Activated naive CD4-positive, alpha-beta T cell treated with anti-CD3 and anti-CD28 coated beads, Interleukin-2, amount 10 ng/mL, durations not matched to agents 7 days and 5 days (primary cell): ENCODE results near the gene TMEM258.

Experiments
- CTCF ChIA-PET: fragments of 350-600 bp; sonication (Branson Sonifier 250); formaldehyde crosslinking; loops from one replicate; lab custom pipeline; 2021; ENCODE audit warnings: antibody characterized with exemption; lab: Charles Lee
- DNase-seq: peaks from one replicate; pipeline ENCODE4 v3.0.0-alpha.2; 2020
- H3K27ac Mint-ChIP-seq: one replicate; pipeline ENCODE4 v1.8.0; 2021; ENCODE audit warnings: mild to moderate bottlenecking, moderate library complexity, mixed read lengths
- H3K27me3 Mint-ChIP-seq: one replicate; pipeline ENCODE4 v1.8.0; 2021; ENCODE audit warnings: mild to moderate bottlenecking, mixed read lengths
- H3K36me3 Mint-ChIP-seq: one replicate; pipeline ENCODE4 v1.8.0; 2021; ENCODE audit warnings: mixed read lengths
- H3K4me1 Mint-ChIP-seq: one replicate; pipeline ENCODE4 v1.8.0; 2021; ENCODE audit warnings: mixed read lengths
- H3K4me3 Mint-ChIP-seq: one replicate; pipeline ENCODE4 v1.8.0; 2021; ENCODE audit warnings: mild to moderate bottlenecking, moderate library complexity, mixed read lengths
- H3K9me3 Mint-ChIP-seq: one replicate; pipeline ENCODE4 v1.8.0; 2021; ENCODE audit warnings: mixed read lengths

TMEM258 gene

GRCh38 chr11:61830237-61831105 is 38.1 kb upstream of the TMEM258 start:
- Mint-ChIP-seq H3K27me3 (peaks cover 33% of the 10 kb centered on the region), H3K36me3 (peaks cover 53% of the 10 kb centered on the region), H3K4me1 (peaks cover 77% of the 10 kb centered on the region), H3K27ac (peak overlapping the region; percentile 63), H3K4me3 (peak overlapping the region; percentile 89), H3K9me3 (no peaks in the 10 kb centered on the region)
- CTCF ChIA-PET, result interaction anchor here (0.7 to 2.7 kb wide), 2 partner anchors 15 to 33 kb away, joined by 4 to 20 read pairs; partner anchors contain the start of gene FADS1
- no peak for DNase-seq

GRCh38 chr11:61829806-61830205 is 37.4 kb upstream of the TMEM258 start:
- no peak overlapping the region for H3K27ac Mint-ChIP-seq
- CTCF ChIA-PET, result interaction anchor here (1.2 to 2.7 kb wide), 2 partner anchors 14 to 33 kb away, joined by 5 to 20 read pairs; partner anchors contain the start of gene FADS1
- H3K9me3 Mint-ChIP-seq, result no peaks in the 10 kb centered on the region
- H3K27me3 Mint-ChIP-seq, result peaks cover 39% of the 10 kb centered on the region
- DNase-seq, result no peak
- peaks cover 72% of the 10 kb centered on the region for H3K4me1 Mint-ChIP-seq
- peak overlapping the region; percentile 89 for H3K4me3 Mint-ChIP-seq
- peaks cover 50% of the 10 kb centered on the region for H3K36me3 Mint-ChIP-seq

GRCh38 chr11:61828629-61829407 is 36.4 kb upstream of the TMEM258 start:
- CTCF ChIA-PET, result interaction anchor here (1.2 to 2.7 kb wide), 3 partner anchors 10 to 32 kb away, joined by 4 to 20 read pairs (median 5); partner anchors contain the start of gene FADS1
- peaks cover 46% of the 10 kb centered on the region for H3K27me3 Mint-ChIP-seq
- H3K4me3 Mint-ChIP-seq, result peak overlapping the region; percentile 89
- H3K4me1 Mint-ChIP-seq, result peaks cover 62% of the 10 kb centered on the region
- DNase-seq, result peak; percentile 73
- H3K36me3 Mint-ChIP-seq, result peaks cover 44% of the 10 kb centered on the region
- no peaks in the 10 kb centered on the region for H3K9me3 Mint-ChIP-seq
- H3K27ac Mint-ChIP-seq, result peak overlapping the region; percentile 93

- DNase-seq, result no peak
- Mint-ChIP-seq H3K9me3 (no peaks in the 10 kb centered on the region), H3K4me3 (peak overlapping the region; percentile 89), H3K27me3 (peaks cover 46% of the 10 kb centered on the region), H3K4me1 (peaks cover 56% of the 10 kb centered on the region), H3K36me3 (peaks cover 38% of the 10 kb centered on the region), H3K27ac (peak overlapping the region; percentile 93)
- CTCF ChIA-PET, result interaction anchor here (1.8 to 2.7 kb wide), 2 partner anchors 10 to 13 kb away, joined by 4 to 20 read pairs; partner anchors contain the start of gene FADS1
Observed at GRCh38 chr11:61828379-61828628, 35.9 kb upstream of the TMEM258 start.

- Mint-ChIP-seq H3K4me3 (peak within 1 kb of the TSS; percentile 89), H3K4me1 (peaks cover 51% of the 10 kb centered on the region), H3K27me3 (peaks cover 46% of the 10 kb centered on the region), H3K36me3 (peaks cover 33% of the 10 kb centered on the region), H3K9me3 (no peaks in the 10 kb centered on the region), H3K27ac (peak within 1 kb of the TSS; percentile 93)
- DNase-seq, result peak; percentile 96
- CTCF ChIA-PET, result interaction anchor here (1.8 to 2.7 kb wide), 2 partner anchors 9 to 12 kb away, joined by 4 to 20 read pairs; partner anchors contain the start of gene FADS1
Observed at GRCh38 chr11:61827571-61828378, 35.4 kb upstream of the TMEM258 start, which contains the start of gene FADS2. TSS of gene FADS2 (plus strand) at chr11:61828300. CDS start at chr11:61828391, 91 bp downstream.

GRCh38 chr11:61826930-61827570 is 34.7 kb upstream of the TMEM258 start:
- Mint-ChIP-seq H3K4me3 (peak overlapping the region; percentile 89), H3K9me3 (no peaks in the 10 kb centered on the region), H3K27me3 (peaks cover 51% of the 10 kb centered on the region), H3K4me1 (peaks cover 44% of the 10 kb centered on the region), H3K27ac (peak overlapping the region; percentile 93), H3K36me3 (peaks cover 28% of the 10 kb centered on the region)
- CTCF ChIA-PET, result interaction anchor here (0.6 to 1.8 kb wide), 2 partner anchors 9 to 1834 kb away, joined by 3 to 4 read pairs; no protein-coding TSS in a partner anchor
- no peak for DNase-seq

- Mint-ChIP-seq H3K27ac (no peak overlapping the region), H3K36me3 (peaks cover 7% of the 10 kb centered on the region), H3K9me3 (no peaks in the 10 kb centered on the region), H3K4me3 (no peak overlapping the region), H3K4me1 (peaks cover 9% of the 10 kb centered on the region), H3K27me3 (peaks cover 65% of the 10 kb centered on the region)
- no peak for DNase-seq
- CTCF ChIA-PET, result interaction anchor here (0.7 to 1.1 kb wide), 2 partner anchors 15 to 22 kb away, joined by 3 read pairs; no protein-coding TSS in a partner anchor
Observed at GRCh38 chr11:61820174-61820573, 27.8 kb upstream of the TMEM258 start.

- H3K27ac Mint-ChIP-seq, result no peak overlapping the region
- H3K4me1 Mint-ChIP-seq, result peaks cover 21% of the 10 kb centered on the region
- CTCF ChIA-PET, result interaction anchor here (1.4 to 9.0 kb wide), 3 partner anchors 10 to 20 kb away, joined by 4 to 72 read pairs (median 20); partner anchors contain the start of gene FADS2
- peaks cover 27% of the 10 kb centered on the region for H3K36me3 Mint-ChIP-seq
- H3K9me3 Mint-ChIP-seq, result peaks cover 1% of the 10 kb centered on the region
- H3K4me3 Mint-ChIP-seq, result peak overlapping the region; percentile 95
- no peak for DNase-seq
- H3K27me3 Mint-ChIP-seq, result peaks cover 62% of the 10 kb centered on the region
Observed at GRCh38 chr11:61817471-61818202, 25.2 kb upstream of the TMEM258 start.

- Mint-ChIP-seq H3K27ac (peak within 1 kb of the TSS; percentile 93), H3K36me3 (peaks cover 33% of the 10 kb centered on the region), H3K4me1 (peaks cover 21% of the 10 kb centered on the region), H3K9me3 (peaks cover 1% of the 10 kb centered on the region), H3K4me3 (peak within 1 kb of the TSS; percentile 95), H3K27me3 (peaks cover 56% of the 10 kb centered on the region)
- peak; percentile 93 for DNase-seq
- CTCF ChIA-PET, result interaction anchor here (2.7 to 9.0 kb wide), 3 partner anchors 12 to 19 kb away, joined by 7 to 72 read pairs (median 20); partner anchors contain the start of gene FADS2
Observed at GRCh38 chr11:61816736-61817455, 24.5 kb upstream of the TMEM258 start, which contains the start of gene FADS1. TSS of gene FADS1 (minus strand) at chr11:61817003. CDS start at chr11:61816929, 74 bp downstream.

GRCh38 chr11:61815790-61816735 is 23.7 kb upstream of the TMEM258 start:
- DNase-seq, result peak; percentile 82
- peaks cover 21% of the 10 kb centered on the region for H3K4me1 Mint-ChIP-seq
- H3K9me3 Mint-ChIP-seq, result peaks cover 1% of the 10 kb centered on the region
- H3K27ac Mint-ChIP-seq, result peak overlapping the region; percentile 93
- peak overlapping the region; percentile 95 for H3K4me3 Mint-ChIP-seq
- H3K36me3 Mint-ChIP-seq, result peaks cover 40% of the 10 kb centered on the region
- CTCF ChIA-PET, result interaction anchor here (0.8 to 9.0 kb wide), 7 partner anchors 8 to 81 kb away, joined by 4 to 72 read pairs (median 5); partner anchors contain the start of genes FADS2 and FEN1
- H3K27me3 Mint-ChIP-seq, result peaks cover 53% of the 10 kb centered on the region
